HEK293 (cell line): ENCODE measurements around the gene GRHL3.

Experiments
- CTCF ChIA-PET: fragments of 350-600 bp; formaldehyde crosslinking; extraction: SDS; loops from one replicate; lab custom pipeline; 2021; ENCODE audit warnings: antibody characterized with exemption; lab: Yijun Ruan, JAX
- POLR2A ChIA-PET: fragments of 300-600 bp; formaldehyde crosslinking; extraction: SDS; loops from one replicate; lab custom pipeline; 2020; ENCODE audit warnings: antibody characterized with exemption, inconsistent platforms; lab: Yijun Ruan, JAX
- H3K27ac ChIP-seq: fragments of 200-500 bp; sonication (Bioruptor generic); 2 replicates; pipeline ENCODE4 v1.5.1; 2014; ENCODE audit warnings: low read depth, low read length, control low read depth, inconsistent platforms; ENCODE audit errors: extremely low read depth
- H3K36me3 ChIP-seq, 2 experiments: fragments of 200-500 bp in 1 of 2; sonication (Bioruptor generic) in 1 of 2; 1 replicate in 1 of 2; 2 replicates in 1 of 2; pipeline ENCODE4 v1.5.1; 2014 to 2017; ENCODE audit warnings: inconsistent platforms in 2 of 2, low read length in 2 of 2; ENCODE audit not compliant: control insufficient read depth in 2 of 2, insufficient read depth in 1 of 2
- H3K4me1 ChIP-seq: fragments of 200-500 bp; sonication (Bioruptor generic); 2 replicates; pipeline ENCODE4 v1.5.1; 2014; ENCODE audit warnings: mild to moderate bottlenecking, low read length, inconsistent platforms; ENCODE audit not compliant: control insufficient read depth, insufficient read depth
- H3K4me3 ChIP-seq: 2 replicates; pipeline ENCODE4 v1.5.1; 2011; ENCODE audit warnings: low read depth, mild to moderate bottlenecking, control low read depth, low read length, moderate library complexity
- H3K9me3 ChIP-seq: fragments of 200-500 bp; sonication (Bioruptor generic); 2 replicates; pipeline ENCODE4 v1.5.1; 2014; ENCODE audit warnings: low read depth, low read length, inconsistent platforms; ENCODE audit not compliant: control insufficient read depth, insufficient read depth
- EGR2 ChIP-seq: fragments of 450-650 bp; formaldehyde crosslinking; IDR thresholded peaks from 2 replicates; pipeline ENCODE4 v1.5.1; 2016; ENCODE audit warnings: low read depth, missing biosample characterization, missing genetic modification characterization
- ZFHX2 ChIP-seq: fragments of 450-650 bp; formaldehyde crosslinking; conservative IDR thresholded peaks from 2 replicates; pipeline ENCODE4 v1.5.1; 2016; ENCODE audit warnings: missing biosample characterization, missing genetic modification characterization
- ZFP3 ChIP-seq: fragments of 450-650 bp; formaldehyde crosslinking; IDR thresholded peaks from 2 replicates; pipeline ENCODE4 v1.5.1; 2016; ENCODE audit warnings: low read depth, missing biosample characterization, missing genetic modification characterization
- ZNF16 ChIP-seq: fragments of 450-650 bp; formaldehyde crosslinking; IDR thresholded peaks from 2 replicates; pipeline ENCODE4 v1.5.1; 2016; ENCODE audit warnings: low read depth, missing biosample characterization, missing genetic modification characterization
- ZNF366 ChIP-seq: fragments of 450-650 bp; formaldehyde crosslinking; conservative IDR thresholded peaks from 2 replicates; pipeline ENCODE4 v1.5.1; 2016; ENCODE audit warnings: missing biosample characterization, missing genetic modification characterization
- ZNF600 ChIP-seq: fragments of 450-650 bp; formaldehyde crosslinking; IDR thresholded peaks from 2 replicates; pipeline ENCODE4 v1.5.1; 2016; ENCODE audit warnings: missing biosample characterization, missing genetic modification characterization
- ZSCAN16 ChIP-seq: fragments of 450-650 bp; formaldehyde crosslinking; IDR thresholded peaks from 2 replicates; pipeline ENCODE4 v1.5.1; 2016; ENCODE audit warnings: missing biosample characterization, missing genetic modification characterization
- TF ChIP-seq, protein P1 (sequence below): fragments of 450-650 bp; formaldehyde crosslinking; IDR thresholded peaks from 2 replicates; pipeline ENCODE4 v1.5.1; 2016; ENCODE audit warnings: missing biosample characterization, missing genetic modification characterization, borderline replicate concordance
- TF ChIP-seq, protein P2 (sequence below): fragments of 450-650 bp; IDR thresholded peaks from 2 replicates; pipeline ENCODE4 v1.5.1; 2018; ENCODE audit warnings: missing biosample characterization, missing genetic modification characterization
- TF ChIP-seq, protein P3 (sequence below): fragments of 450-650 bp; formaldehyde crosslinking; IDR thresholded peaks from 2 replicates; pipeline ENCODE4 v1.5.1; 2016; ENCODE audit warnings: missing biosample characterization, missing genetic modification characterization
- TF ChIP-seq, protein P4 (sequence below): fragments of 450-650 bp; formaldehyde crosslinking; IDR thresholded peaks from 2 replicates; pipeline ENCODE4 v1.5.1; 2016; ENCODE audit warnings: missing biosample characterization, missing genetic modification characterization

The GRHL3 gene

DNA sequence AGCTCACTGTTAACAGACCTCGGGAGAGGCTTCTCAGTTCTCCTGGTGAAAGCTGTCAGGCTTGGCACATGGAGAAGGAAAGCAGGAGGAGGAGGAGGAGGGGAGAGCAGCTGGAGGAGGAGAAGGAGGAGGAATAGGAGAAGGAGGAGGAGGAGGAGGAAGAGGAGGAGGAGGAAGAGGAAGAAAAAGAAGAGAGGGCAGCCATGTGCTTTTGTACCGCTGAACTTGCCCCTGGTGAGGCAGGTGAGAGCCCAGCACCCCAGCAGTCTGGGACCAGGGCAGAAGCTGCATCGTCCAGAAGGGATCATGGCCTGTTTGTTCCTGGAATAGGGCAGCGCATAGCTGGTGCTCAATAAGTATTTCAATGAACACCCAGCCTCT is 21.3 kb upstream of the GRHL3 start:
- POLR2A ChIA-PET, result interaction anchor here (0.9 kb wide), 1 partner anchor 205 kb away, joined by 3 read pairs; the partner anchor contains the start of gene RCAN3
- Histone ChIP-seq H3K36me3 (no peaks in the 10 kb centered on the region), H3K4me3 (no peak overlapping the region), H3K4me1 (peaks cover 2% of the 10 kb centered on the region)
- TF ChIP-seq, protein P1, sequence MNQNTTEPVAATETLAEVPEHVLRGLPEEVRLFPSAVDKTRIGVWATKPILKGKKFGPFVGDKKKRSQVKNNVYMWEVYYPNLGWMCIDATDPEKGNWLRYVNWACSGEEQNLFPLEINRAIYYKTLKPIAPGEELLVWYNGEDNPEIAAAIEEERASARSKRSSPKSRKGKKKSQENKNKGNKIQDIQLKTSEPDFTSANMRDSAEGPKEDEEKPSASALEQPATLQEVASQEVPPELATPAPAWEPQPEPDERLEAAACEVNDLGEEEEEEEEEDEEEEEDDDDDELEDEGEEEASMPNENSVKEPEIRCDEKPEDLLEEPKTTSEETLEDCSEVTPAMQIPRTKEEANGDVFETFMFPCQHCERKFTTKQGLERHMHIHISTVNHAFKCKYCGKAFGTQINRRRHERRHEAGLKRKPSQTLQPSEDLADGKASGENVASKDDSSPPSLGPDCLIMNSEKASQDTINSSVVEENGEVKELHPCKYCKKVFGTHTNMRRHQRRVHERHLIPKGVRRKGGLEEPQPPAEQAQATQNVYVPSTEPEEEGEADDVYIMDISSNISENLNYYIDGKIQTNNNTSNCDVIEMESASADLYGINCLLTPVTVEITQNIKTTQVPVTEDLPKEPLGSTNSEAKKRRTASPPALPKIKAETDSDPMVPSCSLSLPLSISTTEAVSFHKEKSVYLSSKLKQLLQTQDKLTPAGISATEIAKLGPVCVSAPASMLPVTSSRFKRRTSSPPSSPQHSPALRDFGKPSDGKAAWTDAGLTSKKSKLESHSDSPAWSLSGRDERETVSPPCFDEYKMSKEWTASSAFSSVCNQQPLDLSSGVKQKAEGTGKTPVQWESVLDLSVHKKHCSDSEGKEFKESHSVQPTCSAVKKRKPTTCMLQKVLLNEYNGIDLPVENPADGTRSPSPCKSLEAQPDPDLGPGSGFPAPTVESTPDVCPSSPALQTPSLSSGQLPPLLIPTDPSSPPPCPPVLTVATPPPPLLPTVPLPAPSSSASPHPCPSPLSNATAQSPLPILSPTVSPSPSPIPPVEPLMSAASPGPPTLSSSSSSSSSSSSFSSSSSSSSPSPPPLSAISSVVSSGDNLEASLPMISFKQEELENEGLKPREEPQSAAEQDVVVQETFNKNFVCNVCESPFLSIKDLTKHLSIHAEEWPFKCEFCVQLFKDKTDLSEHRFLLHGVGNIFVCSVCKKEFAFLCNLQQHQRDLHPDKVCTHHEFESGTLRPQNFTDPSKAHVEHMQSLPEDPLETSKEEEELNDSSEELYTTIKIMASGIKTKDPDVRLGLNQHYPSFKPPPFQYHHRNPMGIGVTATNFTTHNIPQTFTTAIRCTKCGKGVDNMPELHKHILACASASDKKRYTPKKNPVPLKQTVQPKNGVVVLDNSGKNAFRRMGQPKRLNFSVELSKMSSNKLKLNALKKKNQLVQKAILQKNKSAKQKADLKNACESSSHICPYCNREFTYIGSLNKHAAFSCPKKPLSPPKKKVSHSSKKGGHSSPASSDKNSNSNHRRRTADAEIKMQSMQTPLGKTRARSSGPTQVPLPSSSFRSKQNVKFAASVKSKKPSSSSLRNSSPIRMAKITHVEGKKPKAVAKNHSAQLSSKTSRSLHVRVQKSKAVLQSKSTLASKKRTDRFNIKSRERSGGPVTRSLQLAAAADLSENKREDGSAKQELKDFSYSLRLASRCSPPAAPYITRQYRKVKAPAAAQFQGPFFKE (tag by site-specific recombination), result no peak
- TF ChIP-seq ZFP3 (no peak), ZNF16 (tag by site-specific recombination) (no peak), ZFHX2 (peak; percentile 56), EGR2 (tag by site-specific recombination) (peak; percentile 86), ZSCAN16 (no peak), ZNF600 (tag by site-specific recombination) (no peak)
- TF ChIP-seq, protein P2, sequence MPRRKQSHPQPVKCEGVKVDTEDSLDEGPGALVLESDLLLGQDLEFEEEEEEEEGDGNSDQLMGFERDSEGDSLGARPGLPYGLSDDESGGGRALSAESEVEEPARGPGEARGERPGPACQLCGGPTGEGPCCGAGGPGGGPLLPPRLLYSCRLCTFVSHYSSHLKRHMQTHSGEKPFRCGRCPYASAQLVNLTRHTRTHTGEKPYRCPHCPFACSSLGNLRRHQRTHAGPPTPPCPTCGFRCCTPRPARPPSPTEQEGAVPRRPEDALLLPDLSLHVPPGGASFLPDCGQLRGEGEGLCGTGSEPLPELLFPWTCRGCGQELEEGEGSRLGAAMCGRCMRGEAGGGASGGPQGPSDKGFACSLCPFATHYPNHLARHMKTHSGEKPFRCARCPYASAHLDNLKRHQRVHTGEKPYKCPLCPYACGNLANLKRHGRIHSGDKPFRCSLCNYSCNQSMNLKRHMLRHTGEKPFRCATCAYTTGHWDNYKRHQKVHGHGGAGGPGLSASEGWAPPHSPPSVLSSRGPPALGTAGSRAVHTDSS (tag by site-specific recombination), result peak; percentile 85
- TF ChIP-seq, protein P3, sequence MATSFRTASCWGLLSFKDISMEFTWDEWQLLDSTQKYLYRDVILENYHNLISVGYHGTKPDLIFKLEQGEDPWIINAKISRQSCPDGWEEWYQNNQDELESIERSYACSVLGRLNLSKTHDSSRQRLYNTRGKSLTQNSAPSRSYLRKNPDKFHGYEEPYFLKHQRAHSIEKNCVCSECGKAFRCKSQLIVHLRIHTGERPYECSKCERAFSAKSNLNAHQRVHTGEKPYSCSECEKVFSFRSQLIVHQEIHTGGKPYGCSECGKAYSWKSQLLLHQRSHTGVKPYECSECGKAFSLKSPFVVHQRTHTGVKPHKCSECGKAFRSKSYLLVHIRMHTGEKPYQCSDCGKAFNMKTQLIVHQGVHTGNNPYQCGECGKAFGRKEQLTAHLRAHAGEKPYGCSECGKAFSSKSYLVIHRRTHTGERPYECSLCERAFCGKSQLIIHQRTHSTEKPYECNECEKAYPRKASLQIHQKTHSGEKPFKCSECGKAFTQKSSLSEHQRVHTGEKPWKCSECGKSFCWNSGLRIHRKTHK (tag by site-specific recombination), result no peak
- TF ChIP-seq, all 188 proteins: peak for 3
- H3K27ac ChIP-seq, result no peak overlapping the region
- CTCF ChIA-PET, result interaction anchor here (0.6 kb wide), 1 partner anchor 23 kb away, joined by 3 read pairs; no protein-coding TSS in a partner anchor
- H3K9me3 ChIP-seq, result no peaks in the 10 kb centered on the region

DNA sequence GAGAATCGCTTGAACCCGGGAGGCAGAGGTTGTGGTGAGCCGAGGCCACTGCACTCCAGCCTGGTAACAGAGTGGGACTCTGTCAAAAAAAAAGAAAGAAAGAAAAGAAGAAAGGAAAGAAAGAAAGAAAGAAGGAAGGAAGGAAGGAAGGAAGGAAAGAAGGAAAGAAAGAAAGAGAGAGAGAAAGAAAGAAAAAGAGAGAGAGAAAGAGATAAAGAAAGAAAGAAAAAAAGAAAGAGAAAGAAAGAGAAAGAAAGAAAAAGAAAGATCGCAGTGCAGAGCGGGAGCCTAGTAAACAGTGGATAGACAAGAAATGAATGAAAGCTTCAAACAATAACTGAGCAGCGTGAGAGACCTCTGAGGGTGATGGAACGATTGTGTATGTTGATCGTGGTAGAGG is 20.6 kb upstream of the GRHL3 start:
- ChIA-PET POLR2A (no interaction called here), CTCF (no interaction called here)
- H3K4me1 ChIP-seq, result peaks cover 2% of the 10 kb centered on the region
- H3K27ac ChIP-seq, result no peak overlapping the region
- no peaks in the 10 kb centered on the region for H3K9me3 ChIP-seq
- H3K4me3 ChIP-seq, result no peak overlapping the region
- TF ChIP-seq ZNF366 (tag by site-specific recombination), result peak; percentile 91
- TF ChIP-seq, protein P4, sequence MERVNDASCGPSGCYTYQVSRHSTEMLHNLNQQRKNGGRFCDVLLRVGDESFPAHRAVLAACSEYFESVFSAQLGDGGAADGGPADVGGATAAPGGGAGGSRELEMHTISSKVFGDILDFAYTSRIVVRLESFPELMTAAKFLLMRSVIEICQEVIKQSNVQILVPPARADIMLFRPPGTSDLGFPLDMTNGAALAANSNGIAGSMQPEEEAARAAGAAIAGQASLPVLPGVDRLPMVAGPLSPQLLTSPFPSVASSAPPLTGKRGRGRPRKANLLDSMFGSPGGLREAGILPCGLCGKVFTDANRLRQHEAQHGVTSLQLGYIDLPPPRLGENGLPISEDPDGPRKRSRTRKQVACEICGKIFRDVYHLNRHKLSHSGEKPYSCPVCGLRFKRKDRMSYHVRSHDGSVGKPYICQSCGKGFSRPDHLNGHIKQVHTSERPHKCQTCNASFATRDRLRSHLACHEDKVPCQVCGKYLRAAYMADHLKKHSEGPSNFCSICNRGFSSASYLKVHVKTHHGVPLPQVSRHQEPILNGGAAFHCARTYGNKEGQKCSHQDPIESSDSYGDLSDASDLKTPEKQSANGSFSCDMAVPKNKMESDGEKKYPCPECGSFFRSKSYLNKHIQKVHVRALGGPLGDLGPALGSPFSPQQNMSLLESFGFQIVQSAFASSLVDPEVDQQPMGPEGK (tag by site-specific recombination), result no peak
- no peaks in the 10 kb centered on the region for H3K36me3 ChIP-seq
